ENCODE measurements around the gene PLCB4.

The PLCB4 gene

DNA sequence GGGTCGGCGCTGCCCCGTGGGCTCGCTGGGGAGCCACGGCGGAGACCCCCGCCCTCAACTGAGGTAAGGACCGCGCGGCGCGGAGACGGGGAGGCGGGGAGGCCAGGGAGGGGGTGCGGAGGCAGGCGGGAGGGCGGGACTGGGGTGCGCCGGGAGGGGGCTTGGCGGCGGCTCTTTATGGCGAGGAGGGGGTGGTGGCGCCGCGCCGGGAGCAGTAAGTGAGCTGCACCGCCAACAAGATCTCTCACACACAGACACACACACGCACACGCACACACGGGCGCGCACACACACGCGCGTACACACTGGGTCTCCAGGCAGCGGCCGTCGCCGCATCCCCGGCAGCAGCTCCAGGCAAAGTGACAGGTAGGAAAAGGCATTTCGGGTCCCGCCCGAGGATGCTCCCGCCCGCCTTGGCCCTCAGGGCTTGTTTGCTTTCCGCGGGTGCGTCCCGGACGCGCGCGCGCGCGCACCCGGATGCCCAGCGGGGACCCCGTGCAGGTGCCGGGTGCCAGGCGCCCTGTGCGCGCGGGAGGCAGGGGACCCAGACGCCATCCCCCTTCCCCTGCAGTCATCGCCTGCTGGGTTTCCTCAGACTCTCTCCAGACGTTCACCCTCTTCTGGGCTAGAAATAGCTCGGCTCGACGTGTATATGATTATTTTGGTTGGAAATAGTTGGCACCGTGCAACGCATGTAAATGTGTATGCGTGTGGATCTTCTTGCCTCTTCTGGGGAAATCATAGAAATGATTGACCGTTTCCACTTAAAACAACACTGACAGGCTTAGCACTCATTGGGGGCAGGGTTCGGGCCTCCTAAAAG is at the start of gene PLCB4:
TSS of gene PLCB4 (plus strand) at position 247 of the 823 bp plus-strand sequence. CDS start 238,728 bp downstream, outside the sequence.
- no peaks in the 10 kb centered on the region for H3K36me3 ChIP-seq (ENCODE audit: control insufficient read depth, insufficient read depth, low read length)
- H3K27ac ChIP-seq, result peak within 1 kb of the TSS; percentile 30
- peak within 1 kb of the TSS; percentile 79 for H3K4me2 ChIP-seq (ENCODE audit: low read length)
- H3K79me2 ChIP-seq, result no peaks in the 10 kb centered on the region
- no peaks in the 10 kb centered on the region for H3K9me3 ChIP-seq (ENCODE audit: control insufficient read depth, low read length)
- H3K9ac ChIP-seq, result no peak within 1 kb of the TSS
- H2AFZ ChIP-seq, result peak within 1 kb of the TSS; percentile 96
- TF ChIP-seq, protein P1, sequence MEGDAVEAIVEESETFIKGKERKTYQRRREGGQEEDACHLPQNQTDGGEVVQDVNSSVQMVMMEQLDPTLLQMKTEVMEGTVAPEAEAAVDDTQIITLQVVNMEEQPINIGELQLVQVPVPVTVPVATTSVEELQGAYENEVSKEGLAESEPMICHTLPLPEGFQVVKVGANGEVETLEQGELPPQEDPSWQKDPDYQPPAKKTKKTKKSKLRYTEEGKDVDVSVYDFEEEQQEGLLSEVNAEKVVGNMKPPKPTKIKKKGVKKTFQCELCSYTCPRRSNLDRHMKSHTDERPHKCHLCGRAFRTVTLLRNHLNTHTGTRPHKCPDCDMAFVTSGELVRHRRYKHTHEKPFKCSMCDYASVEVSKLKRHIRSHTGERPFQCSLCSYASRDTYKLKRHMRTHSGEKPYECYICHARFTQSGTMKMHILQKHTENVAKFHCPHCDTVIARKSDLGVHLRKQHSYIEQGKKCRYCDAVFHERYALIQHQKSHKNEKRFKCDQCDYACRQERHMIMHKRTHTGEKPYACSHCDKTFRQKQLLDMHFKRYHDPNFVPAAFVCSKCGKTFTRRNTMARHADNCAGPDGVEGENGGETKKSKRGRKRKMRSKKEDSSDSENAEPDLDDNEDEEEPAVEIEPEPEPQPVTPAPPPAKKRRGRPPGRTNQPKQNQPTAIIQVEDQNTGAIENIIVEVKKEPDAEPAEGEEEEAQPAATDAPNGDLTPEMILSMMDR (IDR thresholded peaks at IDR 0.05), result no peak
- H3K4me3 ChIP-seq (ENCODE audit: low read depth, low read length), result peak within 1 kb of the TSS; percentile 55
- no peaks in the 10 kb centered on the region for H3K27me3 ChIP-seq (ENCODE audit: control insufficient read depth, insufficient read depth, low read length)
- H3K4me1 ChIP-seq, result no peaks in the 10 kb centered on the region

DNA sequence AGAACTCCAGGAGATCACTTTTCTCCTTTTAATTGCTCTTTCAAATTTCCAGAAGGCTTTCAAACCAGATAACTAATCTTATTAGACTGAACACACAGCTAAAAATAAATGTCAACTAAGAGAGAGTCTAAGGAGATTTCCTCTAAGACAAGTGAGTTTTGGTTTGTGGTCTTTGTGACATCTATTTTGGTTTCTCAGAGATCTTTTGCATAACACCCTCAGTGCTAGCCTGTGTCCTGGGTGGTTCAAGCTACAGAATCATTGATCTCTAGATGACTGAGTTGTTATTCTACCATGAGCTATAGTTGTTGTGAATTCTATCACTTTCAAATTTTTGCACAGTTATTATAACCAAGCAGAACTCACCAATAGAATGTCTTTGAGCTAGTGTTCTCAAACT is 49.1 kb upstream of the PLCB4 start:
- no peaks in the 10 kb centered on the region for H3K9me3 ChIP-seq (ENCODE audit: control insufficient read depth, low read length)
- no peaks in the 10 kb centered on the region for H3K4me1 ChIP-seq
- no peak overlapping the region for H3K4me2 ChIP-seq (ENCODE audit: low read length)
- H2AFZ ChIP-seq, result no peak overlapping the region
- H3K4me3 ChIP-seq (ENCODE audit: low read depth, low read length), result no peak overlapping the region
- H3K27me3 ChIP-seq (ENCODE audit: control insufficient read depth, insufficient read depth, low read length), result no peaks in the 10 kb centered on the region
- no peak overlapping the region for H3K9ac ChIP-seq
- no peak overlapping the region for H3K27ac ChIP-seq
- TF ChIP-seq, protein P1 (IDR thresholded peaks at IDR 0.05), result no peak
- no peaks in the 10 kb centered on the region for H3K36me3 ChIP-seq (ENCODE audit: control insufficient read depth, insufficient read depth, low read length)
- no peaks in the 10 kb centered on the region for H3K79me2 ChIP-seq

DNA sequence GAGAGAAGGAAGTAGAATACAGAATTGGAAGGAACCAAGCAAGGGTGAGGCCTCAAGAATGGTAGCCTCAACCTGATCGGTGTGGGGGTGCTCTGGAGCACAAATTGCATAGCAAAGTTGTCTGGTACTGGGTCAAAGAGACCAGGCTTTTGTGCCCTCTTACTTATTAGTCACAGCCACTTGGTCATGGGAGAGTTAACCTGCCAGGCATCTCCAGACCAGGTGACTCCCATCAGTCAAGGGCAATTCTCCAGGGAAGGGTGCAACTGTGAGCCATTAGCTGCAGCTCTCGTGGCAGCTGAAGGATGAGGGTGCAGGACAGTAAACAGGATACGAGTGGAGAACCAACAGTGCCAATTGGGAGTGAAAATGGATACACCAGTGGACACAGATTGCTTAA is 47.7 kb upstream of the PLCB4 start:
- no peaks in the 10 kb centered on the region for H3K79me2 ChIP-seq
- no peak overlapping the region for H2AFZ ChIP-seq
- H3K9me3 ChIP-seq (ENCODE audit: control insufficient read depth, low read length), result no peaks in the 10 kb centered on the region
- TF ChIP-seq, protein P1 (IDR thresholded peaks at IDR 0.05), result no peak
- H3K4me3 ChIP-seq (ENCODE audit: low read depth, low read length), result no peak overlapping the region
- H3K27ac ChIP-seq, result no peak overlapping the region
- no peaks in the 10 kb centered on the region for H3K27me3 ChIP-seq (ENCODE audit: control insufficient read depth, insufficient read depth, low read length)
- no peaks in the 10 kb centered on the region for H3K36me3 ChIP-seq (ENCODE audit: control insufficient read depth, insufficient read depth, low read length)
- H3K4me1 ChIP-seq, result no peaks in the 10 kb centered on the region
- H3K4me2 ChIP-seq (ENCODE audit: low read length), result no peak overlapping the region
- no peak overlapping the region for H3K9ac ChIP-seq

DNA sequence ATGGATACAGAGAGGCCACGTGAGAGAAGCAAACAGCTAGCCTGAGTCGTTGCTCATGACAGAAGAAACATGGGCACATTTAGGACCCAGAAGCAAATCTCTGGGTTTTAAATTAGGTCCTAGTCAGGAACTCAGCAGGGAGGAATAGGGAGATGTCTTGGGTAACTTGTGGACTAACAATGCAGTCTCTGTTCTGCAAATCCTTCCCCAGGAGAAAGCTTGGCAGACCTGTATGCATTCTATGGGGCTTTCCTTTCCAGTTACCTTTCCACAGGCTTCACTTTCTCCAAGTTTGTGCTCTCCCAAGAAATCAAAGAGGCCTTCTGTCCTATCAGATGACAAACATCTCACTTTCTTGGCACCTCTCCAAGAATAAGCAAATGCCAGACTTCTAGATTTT is 47.2 kb upstream of the PLCB4 start:
- no peaks in the 10 kb centered on the region for H3K4me1 ChIP-seq

More for the DNA sequence above, 47.2 kb upstream of the PLCB4 start:
- no peaks in the 10 kb centered on the region for H3K36me3 ChIP-seq (ENCODE audit: control insufficient read depth, insufficient read depth, low read length)
- H3K9me3 ChIP-seq (ENCODE audit: control insufficient read depth, low read length), result no peaks in the 10 kb centered on the region
- no peak overlapping the region for H3K9ac ChIP-seq
- TF ChIP-seq, protein P1 (IDR thresholded peaks at IDR 0.05), result no peak
- no peak overlapping the region for H3K4me2 ChIP-seq (ENCODE audit: low read length)
- H3K27me3 ChIP-seq (ENCODE audit: control insufficient read depth, insufficient read depth, low read length), result no peaks in the 10 kb centered on the region
- H3K4me3 ChIP-seq (ENCODE audit: low read depth, low read length), result no peak overlapping the region
- H3K27ac ChIP-seq, result no peak overlapping the region
- no peak overlapping the region for H2AFZ ChIP-seq
- H3K79me2 ChIP-seq, result no peaks in the 10 kb centered on the region
